HepG2 (cell line): ENCODE data around the gene SPINK6. TPM values are rescaled to one million over a fixed set of nuclear protein-coding genes. Genes with fewer than 3 reads are reported as not detected.

Source experiments
- ATAC-seq: fragments of 200-7000 bp; cut with Tn5 transposase; 3 replicates; pipeline ENCODE4 v1.9.1; 2020; ENCODE audit warnings: mild to moderate bottlenecking, moderate library complexity
- BruUV-seq: library from RNA; stranded (reverse); fragments of 400-500 nt; replicated peaks from 2 replicates; lab custom pipeline; 2021; lab: Mats Ljungman, UMichigan
- CTCF ChIA-PET: fragments of 300-600 bp; formaldehyde crosslinking; extraction: SDS; loops from one replicate; lab custom pipeline; 2021; ENCODE audit warnings: low total read pairs, inconsistent platforms, low intra/inter-chr PET ratio; lab: Yijun Ruan, JAX
- POLR2A ChIA-PET: fragments of 350-600 bp; sonication (Branson Sonifier 250); formaldehyde crosslinking; loops from one replicate; lab custom pipeline; 2020; ENCODE audit warnings: antibody characterized with exemption, inconsistent platforms; lab: Yijun Ruan, JAX
- DNase-seq: peaks from one replicate; pipeline ENCODE4 v3.0.0-alpha.2; 2015; ENCODE audit warnings: low spot score
- FAIRE-seq: peaks from 3 replicates; lab custom pipeline; 2011; peaks lifted over from hg19 to GRCh38; lab: Jason Lieb, UNC
- H2AFZ ChIP-seq: one replicate; pipeline ENCODE4 v1.6.1; 2011; ENCODE audit warnings: low read length, inconsistent platforms
- H3K27ac ChIP-seq: fragments of 300-600 bp; 3 replicates; pipeline ENCODE4 v1.8.0; 2011; ENCODE audit warnings: mixed run types, mild to moderate bottlenecking, mixed read lengths, low read length, inconsistent platforms; ENCODE audit not compliant: insufficient read depth; ENCODE audit errors: extremely low read length
- H3K27me3 ChIP-seq, 2 experiments: fragments of 200-600 bp in 1 of 2; 2 replicates in 1 of 2; 3 replicates in 1 of 2; pipeline versions ENCODE4 v1.6.0 to v1.8.0; 2011; ENCODE audit warnings: low read length in 2 of 2, mild to moderate bottlenecking in 2 of 2, moderate library complexity in 2 of 2, inconsistent platforms in 1 of 2; ENCODE audit not compliant: insufficient read depth in 2 of 2, control insufficient read depth in 1 of 2
- H3K36me3 ChIP-seq, 2 experiments: fragments of 200-600 bp in 1 of 2; replicated peaks in 1 of 2; 2 replicates in 1 of 2; 3 replicates in 1 of 2; pipeline versions ENCODE4 v1.5.1 to v1.8.0; 2011; ENCODE audit warnings: low read length in 2 of 2, inconsistent platforms in 1 of 2; ENCODE audit not compliant: insufficient read depth in 2 of 2, control insufficient read depth in 1 of 2
- H3K4me1 ChIP-seq: 2 replicates; pipeline ENCODE4 v1.5.1; 2012; ENCODE audit warnings: low read length, inconsistent platforms; ENCODE audit not compliant: insufficient read depth
- H3K4me2 ChIP-seq: 2 replicates; pipeline ENCODE4 v1.6.0; 2011; ENCODE audit warnings: low read depth, low read length, inconsistent platforms
- H3K4me3 ChIP-seq, 3 experiments: fragments of 200-600 bp in 1 of 3; sonication (generic), shearing (Covaris generic) in 1 of 3; replicated peaks in 1 of 3; 2 replicates each; pipeline ENCODE4 v1.5.1; 2011 to 2016; ENCODE audit warnings: low read length in 3 of 3, inconsistent platforms in 2 of 3, low read depth in 2 of 3, mild to moderate bottlenecking in 2 of 3, control low read depth in 1 of 3, mixed read lengths in 1 of 3; ENCODE audit not compliant: insufficient read depth in 1 of 3
- H3K79me2 ChIP-seq: one replicate; pipeline ENCODE4 v1.6.1; 2011; ENCODE audit warnings: low read length, inconsistent platforms; ENCODE audit not compliant: insufficient read depth
- H3K9ac ChIP-seq: 2 replicates; pipeline ENCODE4 v1.6.0; 2011; ENCODE audit warnings: mild to moderate bottlenecking, low read depth, low read length, inconsistent platforms; ENCODE audit not compliant: insufficient read depth
- H3K9me3 ChIP-seq: 2 replicates; pipeline ENCODE4 v1.5.1; 2012; ENCODE audit warnings: mild to moderate bottlenecking, low read length
- H4K20me1 ChIP-seq: 2 replicates; pipeline ENCODE4 v1.6.0; 2011; ENCODE audit warnings: inconsistent platforms, mild to moderate bottlenecking, low read length, moderate library complexity; ENCODE audit not compliant: insufficient read depth
- CCAR2 ChIP-seq: fragments of 200-400 bp; formaldehyde crosslinking; optimal IDR thresholded peaks from 2 replicates; pipeline ENCODE3; 2018; ENCODE audit warnings: low read depth, mild to moderate bottlenecking, low read length, moderate library complexity
- CENPT ChIP-seq: sonication (generic); formaldehyde crosslinking; IDR thresholded peaks from 2 replicates; pipeline ENCODE4 v1.8.0; 2022; ENCODE audit warnings: low read depth, mild to moderate bottlenecking, moderate library complexity, missing genetic modification reagents
- HDAC6 ChIP-seq: fragments of 200-600 bp; sonication (generic); IDR thresholded peaks from 2 replicates; pipeline ENCODE4 v1.7.0; 2017; ENCODE audit warnings: mild to moderate bottlenecking, antibody characterized with exemption, low read length, low read depth
- HOXD1 ChIP-seq: sonication (generic); formaldehyde crosslinking; IDR thresholded peaks from 2 replicates; pipeline ENCODE4 v1.5.0; 2020; ENCODE audit warnings: missing genetic modification reagents
- NFYC ChIP-seq: IDR thresholded peaks from 2 replicates; pipeline ENCODE4 v1.6.1; 2016; ENCODE audit warnings: missing genetic modification reagents, missing compliant biosample characterization
- ZNF329 ChIP-seq: sonication (generic); formaldehyde crosslinking; IDR thresholded peaks from 2 replicates; pipeline ENCODE4 v1.9.0; 2021; ENCODE audit warnings: low read depth, mild to moderate bottlenecking, missing genetic modification reagents
- ZNF367 ChIP-seq: sonication (generic); formaldehyde crosslinking; IDR thresholded peaks from 2 replicates; pipeline ENCODE4 v1.4.0; 2020; ENCODE audit warnings: missing genetic modification reagents, borderline replicate concordance
- ZNF552 ChIP-seq: sonication (generic); formaldehyde crosslinking; IDR thresholded peaks from 2 replicates; pipeline ENCODE4 v1.9.0; 2022; ENCODE audit warnings: missing genetic modification reagents, mild to moderate bottlenecking, borderline replicate concordance
- ZNF761 ChIP-seq: sonication (generic); formaldehyde crosslinking; conservative IDR thresholded peaks from 2 replicates; pipeline ENCODE4 v1.4.0; 2020; ENCODE audit warnings: mild to moderate bottlenecking, missing genetic modification reagents
- in situ Hi-C: cut with HindIII; loops from 2 replicates; pipeline ENCODE4 v1.10.0; 2017; ENCODE audit warnings: low pct_unique_long_range_greater_than_20kb; ENCODE audit not compliant: extremely low pct_ligation_motif_present
- intact Hi-C: fragments of 100-400 bp; cut with micrococcal nuclease; formaldehyde crosslinking; loops from one replicate; pipeline ENCODE4 v1.10.0; 2022; ENCODE audit not compliant: unreplicated experiment
- polyA plus RNA-seq, 8 experiments: library from polyadenylated mRNA; depleted of rRNA in 3 of 8; stranded (reverse) in 7 of 8; unstranded in 1 of 8; fragments of >200 nt; fragmentation: Illumina TruSeq in 4 of 8; extraction: Trizol in 4 of 8; gene quantifications; 2 replicates each; pipeline versions ENCODE4 v1.2.1 to v1.2.3, GENCODE V29; 2011 to 2016; ENCODE audit warnings: low read depth in 4 of 8, missing spikeins in 1 of 8, mixed read lengths in 1 of 8; ENCODE audit not compliant: insufficient read depth in 1 of 8
- total RNA-seq, 5 experiments: library from RNA; depleted of rRNA; stranded (reverse); fragments of >200 nt; fragmentation: Illumina TruSeq; extraction: Trizol; gene quantifications; 2 replicates each; pipeline ENCODE4 v1.2.3, GENCODE V29; 2016; ENCODE audit warnings: low read depth in 1 of 5
- TF ChIP-seq, protein P1 (sequence below): conservative IDR thresholded peaks from 2 replicates; pipeline ENCODE4 v1.6.1; 2018; ENCODE audit warnings: missing genetic modification reagents
- TF ChIP-seq, protein P2 (sequence below): sonication (generic); formaldehyde crosslinking; IDR thresholded peaks from 2 replicates; pipeline ENCODE4 v1.5.0; 2020; ENCODE audit warnings: missing genetic modification reagents
- TF ChIP-seq, protein P3 (sequence below): sonication (generic); formaldehyde crosslinking; conservative IDR thresholded peaks from 2 replicates; pipeline ENCODE4 v1.8.1; 2023; ENCODE audit warnings: missing genetic modification reagents
- TF ChIP-seq, protein P4 (sequence below): sonication (generic); formaldehyde crosslinking; IDR thresholded peaks from 2 replicates; pipeline ENCODE4 v1.8.1; 2022; ENCODE audit warnings: low read depth, mild to moderate bottlenecking, missing genetic modification reagents

SPINK6 gene
- total and polyA plus RNA-seq, 2 of the 13 experiments (the other 11 are each of a cell fraction or from before 2014, with no cell fraction given) = not detected

DNA sequence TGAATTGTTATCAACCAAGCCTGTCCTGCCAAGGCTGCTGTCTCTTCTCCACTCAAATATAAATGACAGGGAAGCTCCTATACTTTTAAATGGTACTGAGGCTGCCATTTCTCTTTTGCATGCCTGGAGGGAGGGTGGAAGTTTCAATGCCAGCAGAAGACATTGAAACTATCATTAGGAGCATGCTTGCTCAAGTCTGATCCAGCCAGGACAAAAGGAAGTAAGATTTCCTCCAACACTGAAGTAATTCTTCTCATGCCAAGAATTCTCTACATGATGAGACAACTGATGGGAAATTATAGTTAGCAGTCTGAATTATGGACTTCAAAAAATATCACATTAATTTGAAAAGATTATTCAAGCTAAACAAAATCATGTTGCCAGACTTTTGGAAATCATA is 5.4 kb downstream of the SPINK6 start:
- in situ Hi-C loops = no loop called here
- ATAC-seq (no peak), FAIRE-seq (no peak), DNase-seq (no peak)
- no peak for TF ChIP-seq CCAR2
- TF ChIP-seq NFYC (CRISPR knock-in tag) = no peak
- TF ChIP-seq, protein P1, sequence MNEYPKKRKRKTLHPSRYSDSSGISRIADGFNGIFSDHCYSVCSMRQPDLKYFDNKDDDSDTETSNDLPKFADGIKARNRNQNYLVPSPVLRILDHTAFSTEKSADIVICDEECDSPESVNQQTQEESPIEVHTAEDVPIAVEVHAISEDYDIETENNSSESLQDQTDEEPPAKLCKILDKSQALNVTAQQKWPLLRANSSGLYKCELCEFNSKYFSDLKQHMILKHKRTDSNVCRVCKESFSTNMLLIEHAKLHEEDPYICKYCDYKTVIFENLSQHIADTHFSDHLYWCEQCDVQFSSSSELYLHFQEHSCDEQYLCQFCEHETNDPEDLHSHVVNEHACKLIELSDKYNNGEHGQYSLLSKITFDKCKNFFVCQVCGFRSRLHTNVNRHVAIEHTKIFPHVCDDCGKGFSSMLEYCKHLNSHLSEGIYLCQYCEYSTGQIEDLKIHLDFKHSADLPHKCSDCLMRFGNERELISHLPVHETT = no peak
- no peak for TF ChIP-seq ZNF329 (CRISPR knock-in tag)
- TF ChIP-seq, protein P2, sequence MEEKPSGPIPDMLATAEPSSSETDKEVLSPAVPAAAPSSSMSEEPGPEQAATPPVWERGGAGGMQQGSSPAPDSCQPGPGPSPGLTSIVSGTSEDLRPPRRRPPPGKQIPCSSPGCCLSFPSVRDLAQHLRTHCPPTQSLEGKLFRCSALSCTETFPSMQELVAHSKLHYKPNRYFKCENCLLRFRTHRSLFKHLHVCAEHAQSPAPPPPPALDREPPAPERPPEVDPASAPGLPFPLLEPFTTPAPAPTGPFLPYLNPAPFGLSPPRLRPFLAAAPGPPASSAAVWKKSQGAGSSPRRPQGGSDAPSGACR (CRISPR knock-in tag) = no peak
- no peak for TF ChIP-seq ZNF552 (CRISPR knock-in tag)
- TF ChIP-seq, protein P3, sequence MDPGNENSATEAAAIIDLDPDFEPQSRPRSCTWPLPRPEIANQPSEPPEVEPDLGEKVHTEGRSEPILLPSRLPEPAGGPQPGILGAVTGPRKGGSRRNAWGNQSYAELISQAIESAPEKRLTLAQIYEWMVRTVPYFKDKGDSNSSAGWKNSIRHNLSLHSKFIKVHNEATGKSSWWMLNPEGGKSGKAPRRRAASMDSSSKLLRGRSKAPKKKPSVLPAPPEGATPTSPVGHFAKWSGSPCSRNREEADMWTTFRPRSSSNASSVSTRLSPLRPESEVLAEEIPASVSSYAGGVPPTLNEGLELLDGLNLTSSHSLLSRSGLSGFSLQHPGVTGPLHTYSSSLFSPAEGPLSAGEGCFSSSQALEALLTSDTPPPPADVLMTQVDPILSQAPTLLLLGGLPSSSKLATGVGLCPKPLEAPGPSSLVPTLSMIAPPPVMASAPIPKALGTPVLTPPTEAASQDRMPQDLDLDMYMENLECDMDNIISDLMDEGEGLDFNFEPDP = no peak
- TF ChIP-seq HOXD1 (CRISPR knock-in tag) = no peak
- no peak for TF ChIP-seq ZNF367 (CRISPR knock-in tag)
- no peak for TF ChIP-seq HDAC6
- TF ChIP-seq, protein P4, sequence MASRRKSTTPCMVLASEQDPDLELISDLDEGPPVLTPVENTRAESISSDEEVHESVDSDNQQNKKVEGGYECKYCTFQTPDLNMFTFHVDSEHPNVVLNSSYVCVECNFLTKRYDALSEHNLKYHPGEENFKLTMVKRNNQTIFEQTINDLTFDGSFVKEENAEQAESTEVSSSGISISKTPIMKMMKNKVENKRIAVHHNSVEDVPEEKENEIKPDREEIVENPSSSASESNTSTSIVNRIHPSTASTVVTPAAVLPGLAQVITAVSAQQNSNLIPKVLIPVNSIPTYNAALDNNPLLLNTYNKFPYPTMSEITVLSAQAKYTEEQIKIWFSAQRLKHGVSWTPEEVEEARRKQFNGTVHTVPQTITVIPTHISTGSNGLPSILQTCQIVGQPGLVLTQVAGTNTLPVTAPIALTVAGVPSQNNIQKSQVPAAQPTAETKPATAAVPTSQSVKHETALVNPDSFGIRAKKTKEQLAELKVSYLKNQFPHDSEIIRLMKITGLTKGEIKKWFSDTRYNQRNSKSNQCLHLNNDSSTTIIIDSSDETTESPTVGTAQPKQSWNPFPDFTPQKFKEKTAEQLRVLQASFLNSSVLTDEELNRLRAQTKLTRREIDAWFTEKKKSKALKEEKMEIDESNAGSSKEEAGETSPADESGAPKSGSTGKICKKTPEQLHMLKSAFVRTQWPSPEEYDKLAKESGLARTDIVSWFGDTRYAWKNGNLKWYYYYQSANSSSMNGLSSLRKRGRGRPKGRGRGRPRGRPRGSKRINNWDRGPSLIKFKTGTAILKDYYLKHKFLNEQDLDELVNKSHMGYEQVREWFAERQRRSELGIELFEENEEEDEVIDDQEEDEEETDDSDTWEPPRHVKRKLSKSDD (CRISPR knock-in tag) = no peak
- TF ChIP-seq ZNF761 (CRISPR knock-in tag) = no peak
- no peak for TF ChIP-seq CENPT (CRISPR knock-in tag)
- Histone ChIP-seq H3K36me3 (no peaks in the 10 kb centered on the region), H4K20me1 (no peaks in the 10 kb centered on the region), H3K4me1 (no peaks in the 10 kb centered on the region), H3K27me3 (no peaks in the 10 kb centered on the region), H3K9ac (no peak overlapping the region), H3K27ac (no peak overlapping the region), H3K79me2 (no peaks in the 10 kb centered on the region), H3K9me3 (no peaks in the 10 kb centered on the region), H3K4me2 (no peak overlapping the region), H2AFZ (no peak overlapping the region), H3K4me3 (no peak overlapping the region)
- POLR2A ChIA-PET = no interaction called here
- CTCF ChIA-PET = no interaction called here
- no TSS peak for BruUV-seq
- intact Hi-C loops = no loop called here
